ENCODE results near the gene CNTNAP3. TPM values are rescaled to one million over a fixed set of nuclear protein-coding genes. Genes with fewer than 3 reads are reported as not detected.

CNTNAP3 gene

Small RNA genes within 50 kb of the gene (small RNA-seq; reads per million reads assigned to genes)
- not detected for gene RN7SL640P (ENCODE audit: insufficient read depth)

Measured in mesendoderm (in vitro differentiated cells).